Suprapubic skin (tissue), 4 donors: ENCODE results near the gene HINT1. TPM values are rescaled to one million over a fixed set of nuclear protein-coding genes. Genes with fewer than 3 reads are reported as not detected.

Experiments
- DNase-seq, 2 donors: peaks; one replicate each; pipeline ENCODE4 v3.0.0-alpha.2; 2019; ENCODE audit warnings: low spot score in 2 of 2
- H3K27ac ChIP-seq: fragments of 200-600 bp; sonication (generic); one replicate; pipeline ENCODE4 v1.5.1; 2019
- H3K27me3 ChIP-seq: fragments of 200-600 bp; sonication (generic); one replicate; pipeline ENCODE4 v1.5.1; 2019
- H3K36me3 ChIP-seq: fragments of 200-600 bp; sonication (generic); one replicate; pipeline ENCODE4 v1.5.1; 2019
- H3K4me1 ChIP-seq: fragments of 200-600 bp; sonication (generic); one replicate; pipeline ENCODE4 v1.5.1; 2019
- H3K4me3 ChIP-seq: fragments of 200-600 bp; sonication (generic); one replicate; pipeline ENCODE4 v1.5.1; 2019; ENCODE audit warnings: mild to moderate bottlenecking
- H3K9me3 ChIP-seq: fragments of 200-600 bp; sonication (generic); one replicate; pipeline ENCODE4 v1.5.1; 2019
- CTCF ChIP-seq, 2 donors: fragments of 200-600 bp in 1 of 2; fragments of 450-650 bp in 1 of 2; sonication (generic) in 1 of 2; IDR thresholded peaks; one replicate each; pipeline ENCODE4 v1.5.1; 2016 to 2019; ENCODE audit warnings: antibody characterized with exemption in 2 of 2, mild to moderate bottlenecking in 1 of 2, moderate library complexity in 1 of 2
- EP300 ChIP-seq: sonication (generic); formaldehyde crosslinking; IDR thresholded peaks from one replicate; pipeline ENCODE4 v1.6.1; 2017; ENCODE audit warnings: antibody characterized with exemption
- POLR2A ChIP-seq, 2 donors: fragments of 450-650 bp; IDR thresholded peaks; one replicate each; pipeline ENCODE4 v1.6.1; 2017; ENCODE audit warnings: antibody characterized with exemption in 2 of 2, mild to moderate bottlenecking in 2 of 2, moderate library complexity in 2 of 2
- POLR2AphosphoS5 ChIP-seq, 3 donors: sonication (generic); formaldehyde crosslinking; IDR thresholded peaks; one replicate each; pipeline ENCODE4 v1.6.1; 2017; ENCODE audit warnings: antibody characterized with exemption in 3 of 3
- WGBS: methylation state at CpG from one replicate; pipeline ENCODE4 v1.1.5; 2018; 5-methylcytosine and 5-hydroxymethylcytosine counted together
- total RNA-seq, 4 donors: library from RNA; depleted of rRNA; stranded (reverse); fragments of >200 nt; gene quantifications; one replicate each; pipeline ENCODE4 v1.1.0, GENCODE V29; 2016

The HINT1 gene
- total RNA-seq, 4 donors from 2014 or later = 150 to 239 (median 206) TPM

- H3K4me3 ChIP-seq = no peak overlapping the region
- no peak for TF ChIP-seq EP300
- no peaks in the 10 kb centered on the region for H3K36me3 ChIP-seq
- 54% methylated on average over 6 of the region's 6 CpGs for WGBS
- H3K27me3 ChIP-seq = no peaks in the 10 kb centered on the region
- no peak for DNase-seq
- no peaks in the 10 kb centered on the region for H3K4me1 ChIP-seq
- no peaks in the 10 kb centered on the region for H3K9me3 ChIP-seq
- H3K27ac ChIP-seq = no peak overlapping the region
Measured at GRCh38 chr5:131209506-131210150, 44.6 kb upstream of the HINT1 start.

- Histone ChIP-seq H3K36me3 (no peaks in the 10 kb centered on the region), H3K4me3 (no peak overlapping the region), H3K4me1 (no peaks in the 10 kb centered on the region), H3K27ac (no peak overlapping the region), H3K9me3 (no peaks in the 10 kb centered on the region), H3K27me3 (no peaks in the 10 kb centered on the region)
- TF ChIP-seq EP300 (no peak), POLR2AphosphoS5 (IDR thresholded peaks at IDR 0.05) (no peak), POLR2A (IDR thresholded peaks at IDR 0.05) (no peak), CTCF (IDR thresholded peaks at IDR 0.05) (no peak)
- DNase-seq = no peak
- WGBS = 72% methylated on average over 1 of the region's 1 CpG
Measured at GRCh38 chr5:131209175-131209505, 44.1 kb upstream of the HINT1 start.

- TF ChIP-seq POLR2A (IDR thresholded peaks at IDR 0.05) = no peak
- TF ChIP-seq CTCF (IDR thresholded peaks at IDR 0.05) = no peak
- TF ChIP-seq POLR2AphosphoS5 (IDR thresholded peaks at IDR 0.05) = no peak
- TF ChIP-seq EP300 = no peak
Measured at GRCh38 chr5:131206772-131207171, 41.7 kb upstream of the HINT1 start.

GRCh38 chr5:131206061-131206460, 41.0 kb upstream of the HINT1 start:
- no peaks in the 10 kb centered on the region for H3K27me3 ChIP-seq
- no peaks in the 10 kb centered on the region for H3K4me1 ChIP-seq
- H3K36me3 ChIP-seq = no peaks in the 10 kb centered on the region
- DNase-seq = no peak
- H3K9me3 ChIP-seq = no peaks in the 10 kb centered on the region
- TF ChIP-seq CTCF (IDR thresholded peaks at IDR 0.05) (no peak), POLR2A (IDR thresholded peaks at IDR 0.05) (no peak), POLR2AphosphoS5 (IDR thresholded peaks at IDR 0.05) (no peak), EP300 (no peak)
- WGBS = 92% methylated on average over 2 of the region's 2 CpGs
- H3K4me3 ChIP-seq = no peak overlapping the region
- no peak overlapping the region for H3K27ac ChIP-seq

More at GRCh38 chr5:131206772-131207171, 41.7 kb upstream of the HINT1 start:
- 60% methylated on average over 1 of the region's 1 CpG for WGBS
- Histone ChIP-seq H3K27ac (no peak overlapping the region), H3K9me3 (no peaks in the 10 kb centered on the region), H3K36me3 (no peaks in the 10 kb centered on the region), H3K4me1 (no peaks in the 10 kb centered on the region), H3K4me3 (no peak overlapping the region), H3K27me3 (no peaks in the 10 kb centered on the region)
- DNase-seq = no peak

- WGBS = 86% methylated on average over 2 of the region's 2 CpGs
- Histone ChIP-seq H3K27me3 (no peaks in the 10 kb centered on the region), H3K4me3 (no peak overlapping the region), H3K27ac (no peak overlapping the region), H3K9me3 (no peaks in the 10 kb centered on the region), H3K4me1 (no peaks in the 10 kb centered on the region), H3K36me3 (no peaks in the 10 kb centered on the region)
- no peak for TF ChIP-seq POLR2AphosphoS5 (IDR thresholded peaks at IDR 0.05)
- no peak for TF ChIP-seq EP300
- no peak for TF ChIP-seq CTCF (IDR thresholded peaks at IDR 0.05)
- TF ChIP-seq POLR2A (IDR thresholded peaks at IDR 0.05) = no peak
- no peak for DNase-seq
Measured at GRCh38 chr5:131204964-131205363, 39.9 kb upstream of the HINT1 start.

GRCh38 chr5:131200560-131200959, 35.5 kb upstream of the HINT1 start:
- Histone ChIP-seq H3K4me3 (no peak overlapping the region), H3K4me1 (no peaks in the 10 kb centered on the region), H3K9me3 (no peaks in the 10 kb centered on the region), H3K36me3 (peaks cover 4% of the 10 kb centered on the region), H3K27ac (no peak overlapping the region), H3K27me3 (no peaks in the 10 kb centered on the region)
- 97% methylated on average over 3 of the region's 3 CpGs for WGBS
- no peak for DNase-seq
- TF ChIP-seq POLR2A (IDR thresholded peaks at IDR 0.05) = no peak
- TF ChIP-seq EP300 = no peak
- TF ChIP-seq POLR2AphosphoS5 (IDR thresholded peaks at IDR 0.05) = no peak
- TF ChIP-seq CTCF (IDR thresholded peaks at IDR 0.05) = no peak
